B cell (primary cell): ENCODE data around the gene CCDC146.

Experiments
- CTCF ChIP-seq: fragments of 200-600 bp; IDR thresholded peaks from one replicate; pipeline ENCODE4 v1.8.0; 2022; ENCODE audit warnings: antibody characterized with exemption, mild to moderate bottlenecking
- EZH2 ChIP-seq: IDR thresholded peaks from 2 replicates; pipeline ENCODE4 v1.6.1; 2012; ENCODE audit warnings: borderline replicate concordance, low read depth, mild to moderate bottlenecking, moderate library complexity, low read length; ENCODE audit not compliant: insufficient read depth, poor library complexity, severe bottlenecking

- TF ChIP-seq CTCF (no peak), EZH2 (no peak)
Measured at GRCh38 chr7:77338260-77338659, 215.8 kb downstream of the CCDC146 start.
